ENCODE data around the gene MAD1L1. TPM values are rescaled to one million over a fixed set of nuclear protein-coding genes. Genes with fewer than 3 reads are reported as not detected.
A peak's percentile ranks its signal among the peaks of the same experiment; 100 is the strongest.

The MAD1L1 gene
- total RNA-seq, 1 donor from 2014 or later = 56.2 TPM

DNA sequence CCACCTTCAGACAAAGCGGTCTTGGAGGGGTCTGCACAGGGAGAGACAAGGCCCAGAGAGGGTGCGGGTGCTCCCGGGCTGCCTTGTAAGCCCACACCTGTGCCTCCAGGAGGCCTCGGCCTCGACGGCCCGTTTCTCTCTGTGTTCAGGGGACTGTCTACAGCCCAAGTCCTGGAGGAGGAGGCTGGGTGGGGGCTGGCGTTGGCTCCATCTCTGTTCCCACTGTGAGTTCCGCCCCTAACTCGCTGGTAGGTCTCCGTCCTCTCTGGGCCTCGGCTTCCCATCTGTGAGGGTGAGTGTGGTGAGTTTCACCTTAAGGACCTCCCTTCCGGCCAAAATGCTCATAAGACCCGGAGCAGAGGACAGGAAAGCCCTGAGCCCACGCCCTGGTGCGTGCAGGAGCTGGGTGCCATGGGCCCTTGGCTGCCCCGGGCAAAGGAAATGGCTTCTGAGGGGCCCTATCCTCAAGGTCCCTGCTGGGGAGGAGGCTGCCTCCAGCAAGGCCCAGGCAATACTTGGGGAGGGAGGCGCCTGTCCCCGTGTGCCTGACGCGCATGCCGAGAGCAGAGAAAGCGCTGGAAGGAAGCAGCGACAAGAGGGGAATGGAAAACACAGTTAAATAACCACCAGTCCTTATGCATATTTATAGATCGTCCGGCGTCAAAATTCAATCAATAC, 285.8 kb downstream of the MAD1L1 start:
- no peak for DNase-seq (ENCODE audit: low spot score)
- Mint-ChIP-seq H3K27me3 (ENCODE audit: insufficient read depth) (no peaks in the 10 kb centered on the region), H3K9me3 (no peaks in the 10 kb centered on the region), H3K27ac (no peak overlapping the region), H3K4me3 (no peak overlapping the region), H3K4me1 (ENCODE audit: low read depth) (peaks cover 30% of the 10 kb centered on the region), H3K36me3 (ENCODE audit: low read depth) (peaks cover 3% of the 10 kb centered on the region)
- intact Hi-C loops (cut with micrococcal nuclease) = loop anchor here (10.0 kb wide), 1 partner anchor 408 kb away; the partner anchor contains the start of gene EIF3B

GRCh38 chr7:1946025-1946772, 286.5 kb downstream of the MAD1L1 start:
- no peak for DNase-seq (ENCODE audit: low spot score)
- H3K27me3 Mint-ChIP-seq (ENCODE audit: insufficient read depth) = no peaks in the 10 kb centered on the region

DNA sequence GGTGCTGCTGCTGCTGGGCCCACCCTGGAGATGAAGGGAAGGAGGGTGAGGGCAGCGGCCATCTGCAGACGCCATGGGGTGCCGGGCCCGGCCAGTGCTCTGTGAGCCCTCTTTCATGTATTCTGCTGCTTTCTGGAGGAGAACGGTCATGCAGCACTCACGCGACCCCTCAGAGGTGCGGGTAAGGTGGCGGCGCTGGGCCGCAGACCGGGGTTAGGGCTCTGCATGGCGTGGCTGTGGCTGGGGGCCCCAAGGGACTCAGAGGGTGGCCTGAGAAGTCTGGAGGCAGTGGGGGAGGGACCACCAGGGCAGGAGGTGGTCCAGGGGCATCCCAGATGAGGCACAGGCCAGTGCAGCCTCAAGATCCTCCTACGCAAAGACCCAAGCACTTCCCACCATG, 287.2 kb downstream of the MAD1L1 start:
- intact Hi-C loops (cut with micrococcal nuclease) = loop anchor here (10.0 kb wide), 1 partner anchor 409 kb away; the partner anchor contains the start of gene EIF3B
- DNase-seq (ENCODE audit: low spot score) = no peak
- no peaks in the 10 kb centered on the region for H3K27me3 Mint-ChIP-seq (ENCODE audit: insufficient read depth)
- H3K27ac Mint-ChIP-seq = no peak overlapping the region
- H3K4me1 Mint-ChIP-seq (ENCODE audit: low read depth) = peaks cover 29% of the 10 kb centered on the region
- H3K9me3 Mint-ChIP-seq = no peaks in the 10 kb centered on the region
- H3K36me3 Mint-ChIP-seq (ENCODE audit: low read depth) = peaks cover 3% of the 10 kb centered on the region
- no peak overlapping the region for H3K4me3 Mint-ChIP-seq

More at GRCh38 chr7:1946025-1946772, 286.5 kb downstream of the MAD1L1 start:
- Mint-ChIP-seq H3K9me3 (no peaks in the 10 kb centered on the region), H3K4me1 (ENCODE audit: low read depth) (peaks cover 24% of the 10 kb centered on the region), H3K36me3 (ENCODE audit: low read depth) (peaks cover 3% of the 10 kb centered on the region), H3K4me3 (no peak overlapping the region), H3K27ac (no peak overlapping the region)
- intact Hi-C loops (cut with micrococcal nuclease) = loop anchor here (10.0 kb wide), 1 partner anchor 409 kb away; the partner anchor contains the start of gene EIF3B

DNA sequence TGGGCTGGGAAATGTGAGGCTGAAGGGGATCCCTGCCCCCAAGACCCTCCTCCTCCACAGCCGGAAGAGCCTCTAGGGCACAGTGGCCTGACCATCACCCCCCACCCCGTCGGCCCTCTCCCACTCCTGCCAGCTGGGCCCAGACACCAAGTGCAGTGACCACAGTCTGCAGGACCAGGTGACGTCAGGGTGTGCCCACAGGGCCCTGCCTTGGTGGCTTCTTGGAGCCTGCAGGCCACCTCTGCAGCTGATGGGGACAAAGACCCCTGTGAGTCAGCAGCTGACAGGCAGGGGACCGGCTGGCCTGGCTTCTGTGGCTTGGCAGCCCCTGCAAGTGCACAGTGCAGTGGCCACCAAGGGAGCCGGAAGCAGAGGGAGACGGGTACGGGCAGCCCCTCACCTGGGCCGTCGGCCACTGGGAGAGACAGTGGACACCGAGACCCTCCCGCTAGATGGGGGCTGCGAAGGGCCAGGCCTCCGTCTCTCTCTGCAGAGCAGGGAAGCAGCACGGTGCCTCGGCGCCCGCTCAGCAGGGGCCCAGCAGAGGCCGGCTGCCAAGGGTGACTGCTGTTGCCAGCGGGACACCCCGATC, 288.0 kb downstream of the MAD1L1 start:
- no peaks in the 10 kb centered on the region for H3K9me3 Mint-ChIP-seq
- H3K4me3 Mint-ChIP-seq = no peak overlapping the region
- H3K27ac Mint-ChIP-seq = no peak overlapping the region
- peaks cover 36% of the 10 kb centered on the region for H3K4me1 Mint-ChIP-seq (ENCODE audit: low read depth)
- peaks cover 3% of the 10 kb centered on the region for H3K36me3 Mint-ChIP-seq (ENCODE audit: low read depth)
- DNase-seq (ENCODE audit: low spot score) = no peak
- intact Hi-C loops (cut with micrococcal nuclease) = loop anchor here (5.0 to 10.0 kb wide), 3 partner anchors 288 to 458 kb away; partner anchors contain the start of genes CHST12, EIF3B and MAD1L1
- no peaks in the 10 kb centered on the region for H3K27me3 Mint-ChIP-seq (ENCODE audit: insufficient read depth)

DNA sequence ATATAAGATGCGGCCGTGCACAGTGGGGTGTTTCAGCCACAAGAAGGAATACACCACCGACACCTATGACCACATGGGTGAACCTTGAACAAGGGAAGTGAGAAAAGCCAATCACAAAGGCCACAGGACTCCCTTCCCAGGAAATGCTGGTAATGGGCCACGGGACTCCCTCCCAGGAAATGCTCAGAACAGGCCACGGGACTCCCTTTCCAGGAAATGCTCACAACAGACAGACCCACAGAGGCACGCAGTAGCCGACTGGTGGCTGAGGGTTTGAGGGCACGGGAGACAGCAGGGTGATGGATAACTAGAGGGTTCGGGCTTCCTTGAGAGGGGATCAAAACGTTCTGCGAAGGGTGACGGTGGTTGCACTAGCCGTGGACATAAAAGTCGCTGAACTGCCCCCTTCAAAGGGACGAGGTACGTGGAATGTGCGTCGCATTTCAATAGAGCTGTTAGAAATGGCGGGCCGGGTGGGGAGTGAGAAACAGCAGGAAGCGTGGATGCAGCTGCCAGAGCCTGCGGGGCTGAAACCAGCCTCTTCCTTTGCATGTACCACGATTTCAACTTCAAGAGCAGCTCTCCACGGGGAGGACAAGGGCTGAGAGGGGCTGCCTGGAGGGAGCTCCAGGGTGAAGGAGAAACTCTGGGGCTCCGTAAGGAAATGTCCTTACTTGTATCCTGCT, 288.7 kb downstream of the MAD1L1 start:
- H3K4me3 Mint-ChIP-seq = peak overlapping the region; percentile 27
- peaks cover 3% of the 10 kb centered on the region for H3K36me3 Mint-ChIP-seq (ENCODE audit: low read depth)
- intact Hi-C loops (cut with micrococcal nuclease) = loop anchor here (5.0 to 10.0 kb wide), 3 partner anchors 288 to 458 kb away; partner anchors contain the start of genes CHST12, EIF3B and MAD1L1
- H3K4me1 Mint-ChIP-seq (ENCODE audit: low read depth) = peaks cover 43% of the 10 kb centered on the region
- H3K27me3 Mint-ChIP-seq (ENCODE audit: insufficient read depth) = no peaks in the 10 kb centered on the region
- H3K27ac Mint-ChIP-seq = peak overlapping the region; percentile 8
- H3K9me3 Mint-ChIP-seq = no peaks in the 10 kb centered on the region
- DNase-seq (ENCODE audit: low spot score) = no peak

- intact Hi-C loops (cut with micrococcal nuclease) = loop anchor here (5.0 to 10.0 kb wide), 3 partner anchors 289 to 459 kb away; partner anchors contain the start of genes CHST12, EIF3B and MAD1L1
- Mint-ChIP-seq H3K9me3 (no peaks in the 10 kb centered on the region), H3K4me1 (ENCODE audit: low read depth) (peaks cover 50% of the 10 kb centered on the region), H3K27me3 (ENCODE audit: insufficient read depth) (no peaks in the 10 kb centered on the region), H3K27ac (no peak overlapping the region), H3K36me3 (ENCODE audit: low read depth) (peaks cover 8% of the 10 kb centered on the region), H3K4me3 (no peak overlapping the region)
- DNase-seq (ENCODE audit: low spot score) = peak; percentile 14
These were observed 289.4 kb downstream of the MAD1L1 start for GRCh38 chr7:1943326-1943725.

DNA sequence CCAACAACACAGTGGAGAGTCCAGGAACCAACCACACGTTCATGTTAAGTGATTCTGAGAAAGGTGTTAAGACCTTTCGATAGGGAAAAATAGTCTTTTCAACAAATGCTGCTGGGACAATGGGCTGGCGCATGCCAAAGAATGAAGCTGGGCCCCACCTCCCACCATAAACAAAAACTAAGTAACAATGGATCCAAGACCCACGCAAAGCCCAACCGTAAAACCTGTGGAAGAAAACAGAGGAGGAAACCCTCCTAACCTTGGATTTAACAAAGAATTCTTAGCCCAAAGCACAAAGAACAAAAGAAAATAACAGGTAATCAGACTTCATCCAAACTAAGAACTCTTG, 289.8 kb downstream of the MAD1L1 start:
- Mint-ChIP-seq H3K36me3 (ENCODE audit: low read depth) (peaks cover 11% of the 10 kb centered on the region), H3K4me3 (no peak overlapping the region), H3K27me3 (ENCODE audit: insufficient read depth) (peaks cover 2% of the 10 kb centered on the region), H3K27ac (no peak overlapping the region), H3K4me1 (ENCODE audit: low read depth) (peaks cover 54% of the 10 kb centered on the region), H3K9me3 (no peaks in the 10 kb centered on the region)
- DNase-seq (ENCODE audit: low spot score) = no peak
- intact Hi-C loops (cut with micrococcal nuclease) = loop anchor here (5.0 to 10.0 kb wide), 3 partner anchors 289 to 459 kb away; partner anchors contain the start of genes CHST12, EIF3B and MAD1L1

DNA sequence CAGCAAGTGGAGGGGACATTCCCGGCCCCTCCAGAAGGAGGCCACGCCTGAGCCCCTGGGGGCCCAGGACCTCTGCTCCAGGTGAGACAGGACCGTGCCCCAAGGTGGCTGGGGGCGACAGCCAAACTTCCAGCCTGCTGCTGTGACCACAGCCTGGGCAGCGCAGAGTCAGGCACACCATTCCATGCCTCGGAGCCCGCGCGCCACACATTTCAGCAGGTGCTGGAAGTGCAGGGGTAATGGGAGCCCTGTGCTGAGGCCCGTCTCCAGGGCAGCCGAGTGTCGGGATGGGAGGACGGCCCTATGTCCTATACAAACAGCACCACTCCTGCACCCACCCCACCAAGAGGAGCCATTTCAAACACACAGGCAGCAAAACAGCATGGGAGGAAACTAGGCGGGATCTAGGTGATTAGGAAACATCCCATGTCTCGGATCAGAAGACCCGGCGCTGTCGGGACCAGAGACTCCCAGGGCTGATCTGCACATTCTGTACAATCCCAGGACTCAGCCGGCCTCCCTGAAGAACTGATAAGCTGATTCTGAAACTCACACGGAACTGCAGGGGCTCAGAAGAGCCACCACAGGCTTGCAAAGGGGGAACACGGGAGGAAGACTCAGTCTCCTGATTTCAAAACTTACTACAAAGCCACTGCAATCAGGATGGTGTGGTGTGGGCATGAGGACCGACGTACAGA, 290.4 kb downstream of the MAD1L1 start:
- Mint-ChIP-seq H3K27me3 (ENCODE audit: insufficient read depth) (peaks cover 2% of the 10 kb centered on the region), H3K4me1 (ENCODE audit: low read depth) (peaks cover 55% of the 10 kb centered on the region), H3K36me3 (ENCODE audit: low read depth) (peaks cover 11% of the 10 kb centered on the region), H3K4me3 (no peak overlapping the region), H3K9me3 (no peaks in the 10 kb centered on the region), H3K27ac (peak overlapping the region; percentile 18)
- DNase-seq (ENCODE audit: low spot score) = no peak
- intact Hi-C loops (cut with micrococcal nuclease) = loop anchor here (5.0 to 10.0 kb wide), 3 partner anchors 290 to 460 kb away; partner anchors contain the start of genes CHST12, EIF3B and MAD1L1

DNA sequence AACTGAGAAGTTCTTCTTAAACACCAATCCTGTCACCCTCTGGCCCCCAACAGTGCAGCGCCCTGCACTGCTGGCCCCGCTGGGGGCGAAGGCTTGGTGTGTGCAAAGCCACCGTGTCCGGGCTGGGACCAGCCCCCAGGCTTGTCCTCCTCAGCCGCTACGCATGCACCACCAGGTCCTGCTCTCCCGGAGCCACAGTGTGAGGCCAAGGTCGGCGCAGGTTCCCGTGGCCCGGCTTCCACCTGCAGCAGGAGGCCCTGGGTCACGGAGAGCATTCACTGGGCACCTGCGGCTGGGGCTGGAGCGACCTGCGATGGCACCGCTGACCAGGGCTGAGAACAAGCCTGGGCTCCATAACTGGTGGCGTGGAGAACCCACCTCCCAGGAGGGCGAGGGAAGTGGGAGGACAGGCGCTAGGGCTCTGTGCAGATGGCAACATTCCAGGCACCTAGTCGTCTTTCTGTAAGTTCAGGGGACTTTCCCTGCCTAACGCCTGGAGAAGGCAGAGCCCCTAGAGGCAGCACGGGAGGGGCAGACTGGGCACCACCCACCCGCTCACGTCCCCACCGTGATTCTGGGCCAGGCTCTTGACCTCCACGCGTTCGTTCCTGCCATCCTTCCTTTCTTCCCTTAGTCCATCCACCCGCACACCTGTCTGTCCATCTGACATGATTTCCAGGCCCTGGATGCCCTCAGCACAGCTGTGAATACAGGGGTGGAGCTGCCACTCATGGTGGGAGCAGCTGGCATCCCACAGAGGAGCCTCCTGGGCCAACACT, 291.1 kb downstream of the MAD1L1 start:
- intact Hi-C loops (cut with micrococcal nuclease) = loop anchor here (5.0 to 10.0 kb wide), 3 partner anchors 291 to 461 kb away; partner anchors contain the start of genes CHST12, EIF3B and MAD1L1
- Mint-ChIP-seq H3K9me3 (no peaks in the 10 kb centered on the region), H3K4me1 (ENCODE audit: low read depth) (peaks cover 55% of the 10 kb centered on the region), H3K36me3 (ENCODE audit: low read depth) (peaks cover 14% of the 10 kb centered on the region), H3K27me3 (ENCODE audit: insufficient read depth) (peaks cover 2% of the 10 kb centered on the region), H3K27ac (peak overlapping the region; percentile 18), H3K4me3 (peak overlapping the region; percentile 37)
- DNase-seq (ENCODE audit: low spot score) = no peak

DNA sequence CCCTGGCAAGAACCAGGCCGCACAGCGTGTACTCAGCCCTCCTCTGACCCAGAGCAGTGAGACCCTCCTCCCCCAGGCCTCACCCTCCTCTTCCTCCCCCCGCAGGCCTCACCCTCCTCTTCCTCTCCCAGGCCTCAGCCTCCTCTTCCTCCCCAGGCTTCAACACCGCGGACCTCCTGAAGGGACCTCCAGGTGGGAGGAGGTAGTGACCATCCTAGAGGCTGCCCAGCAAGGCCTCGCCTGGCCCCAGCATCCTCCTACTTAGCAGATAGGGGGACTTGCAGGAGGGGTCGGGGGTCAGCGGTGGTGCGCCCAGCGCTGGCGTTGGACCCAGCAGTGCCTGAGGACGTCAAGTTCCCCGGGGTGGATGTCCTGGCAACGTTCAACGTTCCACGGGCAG, 291.9 kb downstream of the MAD1L1 start:
- peaks cover 55% of the 10 kb centered on the region for H3K4me1 Mint-ChIP-seq (ENCODE audit: low read depth)
- H3K27me3 Mint-ChIP-seq (ENCODE audit: insufficient read depth) = peaks cover 2% of the 10 kb centered on the region
- peaks cover 19% of the 10 kb centered on the region for H3K36me3 Mint-ChIP-seq (ENCODE audit: low read depth)
- no peak for DNase-seq (ENCODE audit: low spot score)
- H3K27ac Mint-ChIP-seq = peak overlapping the region; percentile 87
- intact Hi-C loops (cut with micrococcal nuclease) = loop anchor here (1.0 to 10.0 kb wide), 7 partner anchors 15 to 461 kb away; partner anchors contain the start of genes CHST12, EIF3B and MAD1L1
- peak overlapping the region; percentile 84 for H3K4me3 Mint-ChIP-seq
- H3K9me3 Mint-ChIP-seq = no peaks in the 10 kb centered on the region

DNA sequence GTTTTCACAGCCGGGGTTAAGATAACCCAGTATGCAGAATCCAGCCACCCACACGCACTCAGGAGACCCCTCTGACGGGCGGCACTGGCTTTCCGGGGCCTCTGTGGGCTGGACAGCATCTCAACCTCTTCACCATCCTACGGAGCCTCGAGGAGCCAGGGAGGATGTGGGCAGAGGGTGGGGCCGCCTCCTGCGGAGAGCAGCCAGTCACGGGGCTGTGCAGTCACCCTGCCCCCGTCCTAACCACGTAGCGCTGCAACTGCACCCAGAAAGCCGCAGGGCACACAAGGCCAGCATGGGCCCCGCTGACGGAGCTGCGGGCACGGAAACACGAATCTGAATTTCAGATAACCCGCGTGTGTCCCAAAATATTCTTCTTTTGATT, 292.4 kb downstream of the MAD1L1 start:
- DNase-seq (ENCODE audit: low spot score) = peak; percentile 90
- H3K36me3 Mint-ChIP-seq (ENCODE audit: low read depth) = peaks cover 22% of the 10 kb centered on the region
- no peaks in the 10 kb centered on the region for H3K9me3 Mint-ChIP-seq
- peak overlapping the region; percentile 87 for H3K27ac Mint-ChIP-seq
- intact Hi-C loops (cut with micrococcal nuclease) = loop anchor here (1.0 to 10.0 kb wide), 7 partner anchors 14 to 462 kb away; partner anchors contain the start of genes CHST12, EIF3B and MAD1L1
- H3K4me3 Mint-ChIP-seq = peak overlapping the region; percentile 84
- H3K27me3 Mint-ChIP-seq (ENCODE audit: insufficient read depth) = peaks cover 2% of the 10 kb centered on the region
- peaks cover 55% of the 10 kb centered on the region for H3K4me1 Mint-ChIP-seq (ENCODE audit: low read depth)
